Activated B cell treated with CpG ODN at 0.5 μM for 24 hours (primary cell): Measurements from ENCODE around the gene MYORG. TPM values are rescaled to one million over a fixed set of nuclear protein-coding genes. Genes with fewer than 3 reads are reported as not detected.
A peak's percentile ranks its signal among the peaks of the same experiment; 100 is the strongest.
"Not testable (repeated sequence)": the region's sequence is repeated elsewhere in the genome, so short reads cannot be mapped to it uniquely, and the experiment has no call there.

Source experiments
- ATAC-seq: fragments of 200-7000 bp; cut with Tn5 transposase; one replicate; pipeline ENCODE4 v1.10.0; 2021; ENCODE audit warnings: low read depth, mild to moderate bottlenecking, moderate library complexity
- CTCF ChIA-PET: fragments of 350-600 bp; sonication (Branson Sonifier 250); formaldehyde crosslinking; loops from one replicate; lab custom pipeline; 2021; ENCODE audit warnings: antibody characterized with exemption; lab: Charles Lee
- POLR2A ChIA-PET: fragments of 350-600 bp; sonication (Branson Sonifier 250); formaldehyde crosslinking; loops from one replicate; lab custom pipeline; 2021; ENCODE audit warnings: antibody characterized with exemption; lab: Charles Lee
- DNase-seq: peaks from one replicate; pipeline ENCODE4 v3.0.0; 2022
- H3K27ac Mint-ChIP-seq: one replicate; pipeline ENCODE4 v1.8.0; 2020; ENCODE audit warnings: mixed read lengths
- H3K27me3 Mint-ChIP-seq: one replicate; pipeline ENCODE4 v1.8.0; 2021; ENCODE audit warnings: mixed read lengths
- H3K36me3 Mint-ChIP-seq: one replicate; pipeline ENCODE4 v1.8.0; 2021; ENCODE audit warnings: low read depth, mixed read lengths
- H3K4me1 Mint-ChIP-seq: one replicate; pipeline ENCODE4 v1.8.0; 2021; ENCODE audit warnings: mixed read lengths
- H3K4me3 Mint-ChIP-seq: one replicate; pipeline ENCODE4 v1.8.0; 2020; ENCODE audit warnings: mild to moderate bottlenecking, mixed read lengths
- H3K9me3 Mint-ChIP-seq: one replicate; pipeline ENCODE4 v1.8.0; 2020; ENCODE audit warnings: mixed read lengths
- intact Hi-C: fragments of 100-400 bp; cut with micrococcal nuclease; formaldehyde crosslinking; loops from one replicate; pipeline ENCODE4 v1.15.1; 2024
- total RNA-seq: library from RNA; stranded (reverse); gene quantifications from 2 replicates; pipeline ENCODE4 v1.2.3, GENCODE V29; 2022
- TF ChIP-seq, protein P1 (sequence below): fragments of 200-600 bp; IDR thresholded peaks from one replicate; pipeline ENCODE4 v1.8.0; 2022; ENCODE audit warnings: antibody characterized with exemption, mild to moderate bottlenecking

Gene MYORG
- total RNA-seq, 1 donor from 2014 or later: 0.24 TPM

DNA sequence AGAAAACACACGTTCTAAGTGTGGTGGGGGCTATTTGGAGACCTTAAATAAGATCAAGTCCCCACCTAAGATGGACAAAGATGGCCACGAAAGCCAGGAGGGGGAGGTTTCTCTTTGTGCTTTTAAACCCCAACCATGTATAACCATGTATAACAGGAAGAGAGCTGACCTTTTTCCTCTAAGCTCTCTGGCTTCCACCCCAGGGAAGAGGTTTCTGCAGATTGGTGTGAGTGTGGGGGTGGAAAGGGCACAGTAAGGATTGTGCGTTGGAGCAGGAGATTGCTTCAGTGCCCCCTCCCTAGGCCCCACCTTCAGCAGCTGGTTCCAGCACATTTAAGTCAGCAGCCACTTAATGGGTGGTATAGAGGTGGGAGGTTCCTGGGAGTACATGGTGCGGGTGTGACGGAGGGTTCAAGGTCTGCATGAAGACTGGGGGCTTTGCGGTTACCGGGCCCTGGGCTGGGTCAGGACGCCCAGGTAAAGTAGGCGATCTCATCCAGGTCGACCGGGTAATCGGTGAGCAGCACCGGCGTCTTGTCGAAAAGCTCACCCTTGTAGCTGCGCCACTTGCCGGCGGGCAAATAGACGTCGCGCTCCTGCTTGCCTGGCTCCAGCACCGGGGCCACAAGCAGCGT, 6.2 kb downstream of the MYORG start:
- peaks cover 2% of the 10 kb centered on the region for H3K4me1 Mint-ChIP-seq
- no peaks in the 10 kb centered on the region for H3K9me3 Mint-ChIP-seq
- ATAC-seq (no peak), DNase-seq (no peak)
- TF ChIP-seq, protein P1, sequence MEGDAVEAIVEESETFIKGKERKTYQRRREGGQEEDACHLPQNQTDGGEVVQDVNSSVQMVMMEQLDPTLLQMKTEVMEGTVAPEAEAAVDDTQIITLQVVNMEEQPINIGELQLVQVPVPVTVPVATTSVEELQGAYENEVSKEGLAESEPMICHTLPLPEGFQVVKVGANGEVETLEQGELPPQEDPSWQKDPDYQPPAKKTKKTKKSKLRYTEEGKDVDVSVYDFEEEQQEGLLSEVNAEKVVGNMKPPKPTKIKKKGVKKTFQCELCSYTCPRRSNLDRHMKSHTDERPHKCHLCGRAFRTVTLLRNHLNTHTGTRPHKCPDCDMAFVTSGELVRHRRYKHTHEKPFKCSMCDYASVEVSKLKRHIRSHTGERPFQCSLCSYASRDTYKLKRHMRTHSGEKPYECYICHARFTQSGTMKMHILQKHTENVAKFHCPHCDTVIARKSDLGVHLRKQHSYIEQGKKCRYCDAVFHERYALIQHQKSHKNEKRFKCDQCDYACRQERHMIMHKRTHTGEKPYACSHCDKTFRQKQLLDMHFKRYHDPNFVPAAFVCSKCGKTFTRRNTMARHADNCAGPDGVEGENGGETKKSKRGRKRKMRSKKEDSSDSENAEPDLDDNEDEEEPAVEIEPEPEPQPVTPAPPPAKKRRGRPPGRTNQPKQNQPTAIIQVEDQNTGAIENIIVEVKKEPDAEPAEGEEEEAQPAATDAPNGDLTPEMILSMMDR: no peak
- intact Hi-C loops: no loop called here
- POLR2A ChIA-PET: no interaction called here
- no peak overlapping the region for H3K27ac Mint-ChIP-seq
- CTCF ChIA-PET: interaction anchor here (0.9 kb wide), 1 partner anchor 39 kb away, joined by 3 read pairs; no protein-coding TSS in a partner anchor
- H3K4me3 Mint-ChIP-seq: peak overlapping the region; percentile 44
- H3K36me3 Mint-ChIP-seq: peaks cover 2% of the 10 kb centered on the region
- no peaks in the 10 kb centered on the region for H3K27me3 Mint-ChIP-seq

DNA sequence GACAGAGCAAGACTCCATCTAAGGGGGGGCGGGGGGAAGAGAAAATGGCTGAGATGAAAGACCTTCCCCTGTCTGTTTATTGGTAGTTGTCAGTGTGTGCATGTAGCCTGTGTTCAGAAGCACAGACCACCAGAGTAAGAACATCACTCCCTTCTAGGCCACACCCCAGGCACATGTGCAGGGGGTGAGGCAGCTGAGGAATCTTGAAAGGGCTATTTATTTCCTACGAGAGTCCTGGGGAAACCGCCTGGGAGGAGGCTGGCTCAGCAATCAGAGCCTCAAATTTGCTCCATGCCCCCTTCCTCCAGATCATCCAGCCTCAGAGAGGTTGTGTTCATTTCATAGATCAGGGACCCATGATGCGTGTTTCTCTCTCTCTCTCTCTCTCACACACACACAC, 7.1 kb downstream of the MYORG start:
- Mint-ChIP-seq H3K9me3 (no peaks in the 10 kb centered on the region), H3K27me3 (no peaks in the 10 kb centered on the region), H3K36me3 (peaks cover 2% of the 10 kb centered on the region), H3K27ac (no peak overlapping the region), H3K4me1 (no peaks in the 10 kb centered on the region), H3K4me3 (no peak overlapping the region)
- TF ChIP-seq, protein P1: no peak
- DNase-seq (no peak), ATAC-seq (no peak)
- POLR2A ChIA-PET: no interaction called here
- CTCF ChIA-PET: no interaction called here
- intact Hi-C loops: no loop called here

DNA sequence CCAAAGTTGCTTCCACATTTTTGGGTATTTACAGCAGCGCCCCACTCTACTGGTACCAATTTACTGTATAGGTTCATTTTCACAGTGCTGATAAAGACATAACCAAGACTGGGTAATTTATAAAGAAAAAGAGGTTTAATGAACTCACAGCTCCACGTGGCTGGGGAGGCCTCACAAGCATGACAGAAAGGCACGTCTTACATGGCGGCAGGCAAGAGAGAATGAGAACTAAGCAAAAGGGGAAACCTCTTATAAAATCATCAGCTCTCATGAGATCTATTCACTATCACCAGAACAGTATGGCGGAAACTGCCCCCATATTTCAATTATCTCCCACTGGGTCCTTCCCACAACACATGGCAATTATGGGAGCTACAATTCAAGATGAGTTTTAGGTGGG, 7.9 kb downstream of the MYORG start:
- DNase-seq, ATAC-seq, H3K9me3 Mint-ChIP-seq, intact Hi-C loops, H3K27ac Mint-ChIP-seq, H3K27me3 Mint-ChIP-seq, CTCF ChIA-PET, H3K4me1 Mint-ChIP-seq, H3K4me3 Mint-ChIP-seq, POLR2A ChIA-PET, H3K36me3 Mint-ChIP-seq: not testable (repeated sequence)

DNA sequence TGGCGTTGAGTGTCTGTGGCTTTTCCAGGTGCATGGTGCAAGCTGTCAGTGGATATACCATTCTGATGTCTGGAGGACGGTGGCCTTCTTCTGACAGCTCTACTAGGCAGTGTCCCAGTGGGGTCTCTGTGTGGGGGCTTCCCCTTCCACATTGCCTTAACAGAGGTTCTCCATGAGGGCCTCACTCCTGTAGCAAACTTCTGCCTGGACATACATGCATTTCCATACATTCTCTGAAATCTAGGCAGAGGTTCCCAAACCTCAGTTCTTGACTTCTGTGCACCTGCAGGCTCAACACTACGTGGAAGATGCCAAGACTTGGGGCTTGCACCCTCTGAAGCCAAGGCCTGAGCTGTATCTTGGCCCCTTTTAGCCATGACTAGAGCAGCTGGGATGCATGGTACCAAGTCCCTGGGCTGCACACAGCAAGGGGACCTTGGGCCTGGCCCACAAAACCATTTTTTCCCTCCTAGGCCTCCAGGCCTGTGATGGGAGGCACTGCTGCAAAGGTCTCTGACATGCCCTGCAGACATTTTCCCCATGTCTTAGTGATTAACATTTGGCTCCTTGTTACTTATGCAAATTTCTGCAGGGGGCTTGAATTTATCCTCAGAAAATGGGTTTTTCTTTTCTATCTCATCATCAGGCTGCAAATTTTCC, 8.8 kb downstream of the MYORG start:
- CTCF ChIA-PET: interaction anchor here (1.3 kb wide), 1 partner anchor 36 kb away, joined by 6 read pairs; no protein-coding TSS in a partner anchor
- intact Hi-C loops, H3K4me3 Mint-ChIP-seq, H3K4me1 Mint-ChIP-seq, ATAC-seq, H3K36me3 Mint-ChIP-seq, H3K9me3 Mint-ChIP-seq, POLR2A ChIA-PET, H3K27ac Mint-ChIP-seq, H3K27me3 Mint-ChIP-seq, DNase-seq: not testable (repeated sequence)

DNA sequence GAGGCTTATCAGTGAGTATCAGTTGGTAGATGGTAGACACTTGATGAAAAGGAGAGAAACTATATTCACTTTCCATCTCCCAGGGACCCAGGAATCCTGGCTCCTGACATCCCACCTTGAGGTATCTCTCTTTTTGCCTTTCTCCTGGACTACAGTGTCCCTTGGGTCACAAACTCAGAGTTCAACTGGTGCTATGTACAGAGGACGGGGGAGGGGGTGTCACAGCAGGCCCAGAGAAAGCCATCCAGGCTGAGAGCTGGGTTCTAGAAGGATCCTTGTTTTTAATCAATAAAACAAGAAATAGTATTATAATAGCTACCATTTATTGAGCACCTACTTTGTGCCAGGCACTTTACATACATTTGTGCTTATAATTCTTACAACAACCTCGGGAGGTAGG, 10.3 kb downstream of the MYORG start:
- DNase-seq (no peak), ATAC-seq (no peak)
- ChIA-PET POLR2A (no interaction called here), CTCF (interaction anchor here (1.3 kb wide), 1 partner anchor 37 kb away, joined by 6 read pairs; no protein-coding TSS in a partner anchor)
- intact Hi-C loops: no loop called here
- no peaks in the 10 kb centered on the region for H3K9me3 Mint-ChIP-seq
- H3K4me1 Mint-ChIP-seq: no peaks in the 10 kb centered on the region
- peaks cover 2% of the 10 kb centered on the region for H3K36me3 Mint-ChIP-seq
- H3K27me3 Mint-ChIP-seq: no peaks in the 10 kb centered on the region
- no peak overlapping the region for H3K27ac Mint-ChIP-seq
- H3K4me3 Mint-ChIP-seq: no peak overlapping the region
- TF ChIP-seq, protein P1: no peak

DNA sequence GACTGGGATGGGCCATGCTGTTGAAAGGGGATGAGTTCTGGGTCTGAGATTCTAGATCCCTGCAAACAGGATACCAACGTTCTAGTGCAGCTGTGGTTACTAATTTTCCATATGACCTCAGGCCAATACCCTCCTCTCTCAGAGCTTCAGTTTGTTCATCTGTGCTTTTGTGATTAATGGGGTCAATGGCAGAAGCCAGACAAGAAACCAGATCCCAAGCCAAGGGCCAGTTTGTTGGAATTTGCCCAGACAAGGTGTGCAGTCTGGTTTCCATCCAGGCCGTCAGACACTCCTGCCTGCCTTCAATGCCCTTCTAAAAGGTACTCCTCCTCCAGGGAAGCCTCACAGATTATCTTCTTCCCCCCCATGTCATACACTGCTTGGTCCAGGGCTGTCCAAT, 11.4 kb downstream of the MYORG start:
- Mint-ChIP-seq H3K4me3 (no peak overlapping the region), H3K4me1 (no peaks in the 10 kb centered on the region), H3K27ac (no peak overlapping the region), H3K36me3 (peaks cover 2% of the 10 kb centered on the region), H3K9me3 (no peaks in the 10 kb centered on the region), H3K27me3 (no peaks in the 10 kb centered on the region)
- ATAC-seq: no peak
- intact Hi-C loops: no loop called here
- POLR2A ChIA-PET: no interaction called here
- CTCF ChIA-PET: no interaction called here
- TF ChIP-seq, protein P1: no peak
- no peak for DNase-seq
